ENCODE results near the gene DARS1.

DARS1 gene

DNA sequence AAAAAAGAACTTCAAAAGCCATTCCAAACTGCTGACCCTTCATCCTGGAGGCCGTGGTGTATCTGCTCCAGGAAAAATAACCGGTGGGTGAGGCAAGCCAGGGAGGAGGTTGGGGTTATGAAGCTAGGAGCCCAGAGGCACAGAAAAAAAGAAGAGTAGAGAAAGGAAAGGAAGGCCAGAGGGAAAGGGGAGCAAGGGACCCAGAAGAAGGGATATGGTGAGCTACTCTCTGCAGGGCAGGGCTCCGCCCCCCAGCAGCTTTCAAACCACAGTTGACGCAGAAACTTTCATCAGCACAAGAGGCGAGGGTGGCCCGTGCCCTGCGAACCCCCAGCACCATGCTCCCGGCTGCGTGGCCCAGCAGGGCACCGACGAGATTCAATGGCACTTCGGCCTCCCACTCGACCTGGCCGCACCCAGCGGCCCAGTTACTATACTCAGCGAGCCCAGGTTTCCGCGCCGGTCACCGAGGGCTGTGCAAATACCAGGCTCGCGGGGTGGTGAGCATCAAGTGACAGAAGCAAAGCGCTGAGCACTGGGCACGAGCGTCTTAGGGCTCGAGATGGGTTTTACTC is 109.8 kb downstream of the DARS1 start:
- DNase-seq (ENCODE audit: low spot score), result peak; percentile 75
- in situ Hi-C loops (cut with MboI; ENCODE audit: low pct_unique_long_range_greater_than_20kb, low sequenced_read_pairs, unreplicated experiment), result no loop called here
- TF ChIP-seq, protein P1, sequence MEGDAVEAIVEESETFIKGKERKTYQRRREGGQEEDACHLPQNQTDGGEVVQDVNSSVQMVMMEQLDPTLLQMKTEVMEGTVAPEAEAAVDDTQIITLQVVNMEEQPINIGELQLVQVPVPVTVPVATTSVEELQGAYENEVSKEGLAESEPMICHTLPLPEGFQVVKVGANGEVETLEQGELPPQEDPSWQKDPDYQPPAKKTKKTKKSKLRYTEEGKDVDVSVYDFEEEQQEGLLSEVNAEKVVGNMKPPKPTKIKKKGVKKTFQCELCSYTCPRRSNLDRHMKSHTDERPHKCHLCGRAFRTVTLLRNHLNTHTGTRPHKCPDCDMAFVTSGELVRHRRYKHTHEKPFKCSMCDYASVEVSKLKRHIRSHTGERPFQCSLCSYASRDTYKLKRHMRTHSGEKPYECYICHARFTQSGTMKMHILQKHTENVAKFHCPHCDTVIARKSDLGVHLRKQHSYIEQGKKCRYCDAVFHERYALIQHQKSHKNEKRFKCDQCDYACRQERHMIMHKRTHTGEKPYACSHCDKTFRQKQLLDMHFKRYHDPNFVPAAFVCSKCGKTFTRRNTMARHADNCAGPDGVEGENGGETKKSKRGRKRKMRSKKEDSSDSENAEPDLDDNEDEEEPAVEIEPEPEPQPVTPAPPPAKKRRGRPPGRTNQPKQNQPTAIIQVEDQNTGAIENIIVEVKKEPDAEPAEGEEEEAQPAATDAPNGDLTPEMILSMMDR (IDR thresholded peaks at IDR 0.05; ENCODE audit: extremely low read depth, insufficient read depth, missing control alignments), result no peak

DNA sequence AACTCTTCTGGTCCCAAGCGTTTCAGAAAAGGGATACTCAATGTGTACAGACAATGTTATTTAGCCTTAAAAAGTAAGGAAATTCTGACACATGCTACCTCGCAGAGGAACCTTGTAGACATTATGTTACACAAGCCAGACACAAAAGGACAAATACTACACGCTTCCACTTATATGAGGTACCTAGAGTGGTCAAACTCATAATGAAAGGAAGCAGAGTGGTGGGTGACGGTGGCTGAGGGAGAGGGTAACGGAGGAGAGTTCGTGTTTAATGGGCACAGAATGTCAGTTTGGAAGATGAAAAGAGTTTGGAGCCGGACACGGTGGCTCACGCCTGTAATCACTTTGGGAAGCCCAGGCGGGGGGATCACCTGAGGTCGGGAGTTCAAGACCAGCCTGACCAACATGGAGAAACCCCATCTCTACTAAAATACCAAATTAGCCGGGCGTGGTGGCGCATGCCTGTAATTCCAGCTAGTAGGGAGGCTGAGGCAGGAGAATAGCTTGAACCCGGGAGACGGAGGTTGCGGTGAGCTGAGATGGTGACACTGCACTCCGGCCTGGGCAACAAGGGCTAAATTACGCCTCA is 110.6 kb downstream of the DARS1 start:
- in situ Hi-C loops (cut with MboI; ENCODE audit: low pct_unique_long_range_greater_than_20kb, low sequenced_read_pairs, unreplicated experiment), result no loop called here
- DNase-seq (ENCODE audit: low spot score), result no peak
- TF ChIP-seq, protein P1 (IDR thresholded peaks at IDR 0.05; ENCODE audit: extremely low read depth, insufficient read depth, missing control alignments), result no peak

DNA sequence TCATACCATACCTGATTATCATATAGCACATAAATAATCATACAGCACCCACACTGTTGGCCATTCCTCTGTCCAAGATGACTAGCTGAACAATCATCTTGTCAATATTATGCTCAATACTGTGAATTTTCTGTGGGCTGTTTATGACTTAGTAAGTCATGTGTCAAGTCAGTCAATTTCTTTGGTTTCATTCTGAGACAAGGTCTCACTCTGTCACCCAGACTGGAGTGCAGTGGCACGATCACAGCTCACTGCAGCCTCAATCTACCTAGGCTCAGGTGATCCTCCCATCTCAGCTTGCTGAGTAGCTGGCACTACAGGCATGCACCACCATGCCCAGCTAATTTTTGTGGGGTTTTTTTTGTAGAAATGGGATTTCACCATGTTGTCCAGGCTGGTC is 114.9 kb downstream of the DARS1 start:
- in situ Hi-C loops (cut with MboI; ENCODE audit: low pct_unique_long_range_greater_than_20kb, low sequenced_read_pairs, unreplicated experiment), result no loop called here
- DNase-seq (ENCODE audit: low spot score), result peak; percentile 24
- TF ChIP-seq, protein P1 (IDR thresholded peaks at IDR 0.05; ENCODE audit: extremely low read depth, insufficient read depth, missing control alignments), result no peak

DNA sequence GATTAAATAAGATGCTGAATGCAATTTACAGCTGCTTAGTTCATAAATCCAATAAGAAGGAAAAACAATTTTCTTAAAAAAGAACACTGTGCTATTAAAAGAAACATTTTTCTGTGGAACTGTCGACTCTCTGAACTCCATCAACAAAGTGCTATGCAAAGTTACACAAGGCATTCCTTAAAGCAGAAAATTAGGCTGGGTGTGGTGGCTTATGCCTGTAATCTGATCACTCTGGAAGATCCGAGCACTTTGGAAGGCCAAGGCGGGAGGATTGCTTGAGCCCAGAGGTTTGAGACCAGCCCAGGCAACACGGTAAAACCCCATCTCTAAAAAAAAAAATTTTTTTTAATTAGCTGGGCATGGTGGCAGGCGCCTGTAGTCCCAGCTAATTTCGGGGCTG is 122.2 kb downstream of the DARS1 start:
- no peak for DNase-seq (ENCODE audit: low spot score)
- TF ChIP-seq, protein P1 (IDR thresholded peaks at IDR 0.05; ENCODE audit: extremely low read depth, insufficient read depth, missing control alignments), result no peak
- in situ Hi-C loops (cut with MboI; ENCODE audit: low pct_unique_long_range_greater_than_20kb, low sequenced_read_pairs, unreplicated experiment), result no loop called here

DNA sequence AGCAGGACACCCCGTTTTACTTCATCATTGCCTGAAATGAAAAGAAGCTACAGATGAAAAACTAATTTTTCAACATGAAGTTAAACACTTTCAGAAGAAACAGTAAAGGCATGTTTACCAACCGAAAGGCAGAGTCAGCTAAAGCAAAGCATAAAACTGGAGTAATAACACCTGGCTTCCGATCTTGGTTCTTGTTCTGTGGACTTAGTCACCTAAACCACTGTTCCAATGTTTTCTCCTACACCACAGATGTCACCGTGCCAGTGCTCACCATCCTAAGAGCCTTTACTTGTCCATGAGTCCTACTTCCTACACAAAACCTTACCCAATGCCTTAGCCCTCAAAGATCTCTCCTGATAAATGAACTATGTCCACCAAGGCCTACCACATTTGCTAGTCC is 122.7 kb downstream of the DARS1 start:
- TF ChIP-seq, protein P1 (IDR thresholded peaks at IDR 0.05; ENCODE audit: extremely low read depth, insufficient read depth, missing control alignments), result no peak
- DNase-seq (ENCODE audit: low spot score), result no peak
- in situ Hi-C loops (cut with MboI; ENCODE audit: low pct_unique_long_range_greater_than_20kb, low sequenced_read_pairs, unreplicated experiment), result no loop called here
